Esophagus muscularis mucosa (tissue), 4 donors: ENCODE data around the gene NOD1. TPM values are rescaled to one million over a fixed set of nuclear protein-coding genes. Genes with fewer than 3 reads are reported as not detected.
"Not testable (repeated sequence)": the region's sequence is repeated elsewhere in the genome, so short reads cannot be mapped to it uniquely, and the experiment has no call there.

Source experiments
- DNase-seq: peaks from one replicate; pipeline ENCODE4 v3.0.0-alpha.2; 2017; ENCODE audit errors: extremely low spot score
- H3K27ac ChIP-seq, 4 donors: fragments of 200-600 bp; sonication (generic); replicated peaks in 1 of 4; 1 replicate in 3 of 4; 2 replicates in 1 of 4; pipeline ENCODE4 v1.5.1; 2016 to 2019; ENCODE audit warnings: mild to moderate bottlenecking in 1 of 4
- H3K27me3 ChIP-seq, 4 donors: fragments of 200-600 bp; sonication (generic); one replicate each; pipeline versions ENCODE4 v1.5.1 to v1.6.0; 2016 to 2019
- H3K36me3 ChIP-seq, 4 donors: fragments of 200-600 bp; sonication (generic); one replicate each; pipeline ENCODE4 v1.5.1; 2016 to 2019
- H3K4me1 ChIP-seq, 4 donors: fragments of 200-600 bp; sonication (generic); one replicate each; pipeline ENCODE4 v1.5.1; 2016 to 2019
- H3K4me3 ChIP-seq, 4 donors: fragments of 200-600 bp; sonication (generic); 1 replicate in 2 of 4; 2 replicates in 2 of 4; pipeline ENCODE4 v1.5.1; 2016 to 2019; ENCODE audit warnings: mild to moderate bottlenecking in 4 of 4, moderate library complexity in 1 of 4
- H3K9me3 ChIP-seq, 4 donors: fragments of 200-600 bp; sonication (generic); 1 replicate in 3 of 4; 2 replicates in 1 of 4; pipeline ENCODE4 v1.5.1; 2016 to 2019
- CTCF ChIP-seq, 3 experiments: fragments of 200-600 bp in 2 of 3; fragments of 450-650 bp in 1 of 3; sonication (generic) in 2 of 3; IDR thresholded peaks; one replicate each; pipeline ENCODE4 v1.5.1; 2017 to 2019; ENCODE audit warnings: antibody characterized with exemption in 3 of 3, mild to moderate bottlenecking in 2 of 3, moderate library complexity in 1 of 3
- EP300 ChIP-seq: sonication (generic); formaldehyde crosslinking; IDR thresholded peaks from one replicate; pipeline ENCODE4 v1.6.1; 2017; ENCODE audit warnings: antibody characterized with exemption
- POLR2A ChIP-seq: fragments of 450-650 bp; IDR thresholded peaks from one replicate; pipeline ENCODE4 v1.6.1; 2017; ENCODE audit warnings: antibody characterized with exemption, moderate library complexity, mild to moderate bottlenecking, low read depth
- POLR2AphosphoS5 ChIP-seq, 2 donors: sonication (generic); formaldehyde crosslinking; IDR thresholded peaks; one replicate each; pipeline ENCODE4 v1.6.1; 2017; ENCODE audit warnings: antibody characterized with exemption in 2 of 2
- WGBS: methylation state at CpG from one replicate; pipeline ENCODE4 v1.1.5; 2018; 5-methylcytosine and 5-hydroxymethylcytosine counted together
- intact Hi-C: fragments of 100-400 bp; cut with DNase I; formaldehyde crosslinking; loops from one replicate; pipeline ENCODE4 v1.15.1; 2023
- total RNA-seq, 4 donors: library from RNA; depleted of rRNA; stranded (reverse); fragments of >200 nt; gene quantifications; one replicate each; pipeline versions ENCODE4 v1.1.0 to v1.2.1, GENCODE V29; 2016

NOD1 gene, protein sequence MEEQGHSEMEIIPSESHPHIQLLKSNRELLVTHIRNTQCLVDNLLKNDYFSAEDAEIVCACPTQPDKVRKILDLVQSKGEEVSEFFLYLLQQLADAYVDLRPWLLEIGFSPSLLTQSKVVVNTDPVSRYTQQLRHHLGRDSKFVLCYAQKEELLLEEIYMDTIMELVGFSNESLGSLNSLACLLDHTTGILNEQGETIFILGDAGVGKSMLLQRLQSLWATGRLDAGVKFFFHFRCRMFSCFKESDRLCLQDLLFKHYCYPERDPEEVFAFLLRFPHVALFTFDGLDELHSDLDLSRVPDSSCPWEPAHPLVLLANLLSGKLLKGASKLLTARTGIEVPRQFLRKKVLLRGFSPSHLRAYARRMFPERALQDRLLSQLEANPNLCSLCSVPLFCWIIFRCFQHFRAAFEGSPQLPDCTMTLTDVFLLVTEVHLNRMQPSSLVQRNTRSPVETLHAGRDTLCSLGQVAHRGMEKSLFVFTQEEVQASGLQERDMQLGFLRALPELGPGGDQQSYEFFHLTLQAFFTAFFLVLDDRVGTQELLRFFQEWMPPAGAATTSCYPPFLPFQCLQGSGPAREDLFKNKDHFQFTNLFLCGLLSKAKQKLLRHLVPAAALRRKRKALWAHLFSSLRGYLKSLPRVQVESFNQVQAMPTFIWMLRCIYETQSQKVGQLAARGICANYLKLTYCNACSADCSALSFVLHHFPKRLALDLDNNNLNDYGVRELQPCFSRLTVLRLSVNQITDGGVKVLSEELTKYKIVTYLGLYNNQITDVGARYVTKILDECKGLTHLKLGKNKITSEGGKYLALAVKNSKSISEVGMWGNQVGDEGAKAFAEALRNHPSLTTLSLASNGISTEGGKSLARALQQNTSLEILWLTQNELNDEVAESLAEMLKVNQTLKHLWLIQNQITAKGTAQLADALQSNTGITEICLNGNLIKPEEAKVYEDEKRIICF
- total RNA-seq: 10 to 100 TPM; 11.6 to 22.0 (median 13.0) TPM

- H3K27me3 ChIP-seq: no peaks in the 10 kb centered on the region
- H3K9me3 ChIP-seq: no peaks in the 10 kb centered on the region
- peak within 1 kb of the TSS; percentile 90 to 97 (median 94) for H3K27ac ChIP-seq
- TF ChIP-seq EP300 (no peak), POLR2A (peak; percentile 79), POLR2AphosphoS5 (IDR thresholded peaks at IDR 0.05) (peak; percentile 73 to 88), CTCF (IDR thresholded peaks at IDR 0.05) (peak in 1 of 3 experiments; percentile 23)
- H3K4me3 ChIP-seq: peak within 1 kb of the TSS; percentile 70 to 82 (median 74)
- no peak for DNase-seq
- intact Hi-C loops: loop anchor here (10.0 kb wide), 1 partner anchor 194 kb away; the partner anchor contains the start of gene ZNRF2
- 0% methylated on average over 19 of the region's 77 CpGs for WGBS
- H3K4me1 ChIP-seq: peaks cover 51 to 58% (median 54%) of the 10 kb centered on the region in 4 donors
- H3K36me3 ChIP-seq: peaks cover 0 to 5% (median 0%) of the 10 kb centered on the region in 4 donors
Observed at GRCh38 chr7:30478349-30479201, at the start of gene NOD1. Gene NOD1 (minus strand): TSS chr7:30478784. CDS start chr7:30456921, 21,863 bp downstream.

DNA sequence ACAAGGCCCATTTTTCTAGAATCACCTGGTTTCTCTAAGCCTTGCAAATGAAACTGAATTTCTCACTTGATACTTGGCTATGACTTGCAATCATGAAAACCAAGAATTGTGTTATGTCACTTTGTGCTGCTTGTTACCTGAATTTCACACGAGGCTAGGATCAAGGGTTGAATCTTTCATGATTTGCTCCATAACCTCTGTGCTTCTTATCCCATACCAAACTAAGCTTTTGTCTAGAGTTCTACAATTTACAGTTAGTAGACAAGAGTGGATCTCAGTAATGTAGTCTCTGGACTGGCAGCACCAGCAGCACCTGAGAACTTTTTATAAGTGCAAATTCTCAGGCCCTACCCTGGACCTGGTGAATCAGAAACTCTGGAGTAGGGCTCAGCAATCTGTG is 48.7 kb upstream of the NOD1 start:
- H3K9me3 ChIP-seq, DNase-seq, H3K27me3 ChIP-seq, H3K4me1 ChIP-seq, H3K4me3 ChIP-seq, H3K27ac ChIP-seq, intact Hi-C loops, H3K36me3 ChIP-seq: not testable (repeated sequence)
- WGBS: 79% methylated on average over 1 of the region's 1 CpG

GRCh38 chr7:30526163-30526562 is 47.6 kb upstream of the NOD1 start:
- no peak for DNase-seq
- Histone ChIP-seq H3K36me3 (peaks cover 0 to 5% (median 2%) of the 10 kb centered on the region in 4 donors), H3K4me3 (no peak overlapping the region), H3K27ac (no peak overlapping the region), H3K27me3 (no peaks in the 10 kb centered on the region), H3K4me1 (peaks cover 0 to under 1% (median 0%) of the 10 kb centered on the region in 4 donors), H3K9me3 (no peaks in the 10 kb centered on the region)
- TF ChIP-seq POLR2AphosphoS5 (IDR thresholded peaks at IDR 0.05) (no peak), POLR2A (no peak), EP300 (no peak), CTCF (IDR thresholded peaks at IDR 0.05) (no peak)
- intact Hi-C loops: no loop called here
- WGBS: 91% methylated on average over 4 of the region's 4 CpGs

DNA sequence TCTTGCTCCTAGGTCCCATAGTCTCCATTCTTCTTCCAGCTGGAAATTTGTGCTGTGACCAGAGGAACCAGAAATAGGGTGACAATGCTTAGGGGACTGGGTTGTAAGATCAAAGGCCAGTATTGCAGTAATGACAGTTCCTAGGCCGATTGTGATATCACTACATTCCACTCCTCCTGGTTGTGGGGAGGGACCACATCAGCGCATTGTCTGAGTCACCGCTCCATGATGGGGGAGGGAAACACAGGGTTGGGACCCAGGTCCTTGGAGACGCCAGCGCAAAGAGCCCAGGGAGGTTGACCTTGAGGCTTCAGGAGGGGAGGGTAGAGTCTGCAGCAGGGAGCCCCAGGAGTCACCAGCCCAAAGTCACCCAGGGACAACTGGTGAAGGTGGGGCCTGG is 46.8 kb upstream of the NOD1 start:
- Histone ChIP-seq H3K36me3 (peaks cover 0 to 5% (median 2%) of the 10 kb centered on the region in 4 donors), H3K4me3 (no peak overlapping the region), H3K27me3 (no peaks in the 10 kb centered on the region), H3K4me1 (peaks cover 0 to 5% (median 3%) of the 10 kb centered on the region in 4 donors), H3K27ac (no peak overlapping the region), H3K9me3 (no peaks in the 10 kb centered on the region)
- DNase-seq: peak; percentile 45
- WGBS: 94% methylated on average over 5 of the region's 5 CpGs
- intact Hi-C loops: no loop called here
- TF ChIP-seq POLR2A (no peak), POLR2AphosphoS5 (IDR thresholded peaks at IDR 0.05) (no peak), EP300 (no peak), CTCF (IDR thresholded peaks at IDR 0.05) (no peak)
